Astrocyte (in vitro differentiated cells and primary cell): ENCODE measurements around the gene KCNB1. TPM values are rescaled to one million over a fixed set of nuclear protein-coding genes. Genes with fewer than 3 reads are reported as not detected.

Source experiments
- DNase-seq: peaks from one replicate; pipeline ENCODE4 v3.0.0-alpha.2; 2010; ENCODE audit warnings: low read depth
- FAIRE-seq: peaks from 2 replicates; lab custom pipeline; 2011; peaks lifted over from hg19 to GRCh38; lab: Jason Lieb, UNC
- H2AFZ ChIP-seq: 2 replicates; pipeline ENCODE4 v1.6.0; 2012; ENCODE audit warnings: low read depth, low read length, inconsistent platforms
- H3K27ac ChIP-seq: 2 replicates; pipeline ENCODE4 v1.5.1; 2011; ENCODE audit warnings: low read depth, low read length, inconsistent platforms
- H3K27me3 ChIP-seq: 2 replicates; pipeline ENCODE4 v1.6.0; 2011; ENCODE audit warnings: low read length, inconsistent platforms; ENCODE audit not compliant: insufficient read depth
- H3K36me3 ChIP-seq: 2 replicates; pipeline ENCODE4 v1.5.1; 2011; ENCODE audit warnings: low read length, inconsistent platforms; ENCODE audit not compliant: insufficient read depth
- H3K4me1 ChIP-seq: 2 replicates; pipeline ENCODE4 v1.5.1; 2011; ENCODE audit warnings: low read length, inconsistent platforms; ENCODE audit not compliant: insufficient read depth
- H3K4me2 ChIP-seq: 2 replicates; pipeline ENCODE4 v1.6.0; 2012; ENCODE audit warnings: low read length, inconsistent platforms
- H3K4me3 ChIP-seq: 2 replicates; pipeline ENCODE4 v1.5.1; 2011; ENCODE audit warnings: low read depth, mild to moderate bottlenecking, low read length, inconsistent platforms; ENCODE audit not compliant: insufficient read depth
- H3K79me2 ChIP-seq: 2 replicates; pipeline ENCODE4 v1.6.0; 2012; ENCODE audit warnings: mild to moderate bottlenecking, low read length, inconsistent platforms; ENCODE audit not compliant: insufficient read depth
- H3K9ac ChIP-seq: 2 replicates; pipeline ENCODE4 v1.6.0; 2012; ENCODE audit warnings: mild to moderate bottlenecking, low read length, inconsistent platforms
- H3K9me3 ChIP-seq: 2 replicates; pipeline ENCODE4 v1.5.1; 2012; ENCODE audit warnings: low read depth, mild to moderate bottlenecking, low read length, inconsistent platforms; ENCODE audit not compliant: insufficient read depth
- H4K20me1 ChIP-seq: 2 replicates; pipeline ENCODE4 v1.6.0; 2012; ENCODE audit warnings: low read length, inconsistent platforms; ENCODE audit not compliant: insufficient read depth
- H3K27ac Mint-ChIP-seq: one replicate; pipeline ENCODE4 v1.8.0; 2021; ENCODE audit warnings: mild to moderate bottlenecking, mixed read lengths; ENCODE audit not compliant: unreplicated experiment
- H3K27me3 Mint-ChIP-seq: one replicate; pipeline ENCODE4 v1.8.0; 2021; ENCODE audit warnings: low read depth, mixed read lengths; ENCODE audit not compliant: unreplicated experiment
- H3K36me3 Mint-ChIP-seq: one replicate; pipeline ENCODE4 v1.8.0; 2021; ENCODE audit warnings: low read depth, mixed read lengths; ENCODE audit not compliant: unreplicated experiment
- H3K4me1 Mint-ChIP-seq: one replicate; pipeline ENCODE4 v1.8.0; 2021; ENCODE audit warnings: low read depth, mixed read lengths; ENCODE audit not compliant: unreplicated experiment
- H3K4me3 Mint-ChIP-seq: one replicate; pipeline ENCODE4 v1.8.0; 2021; ENCODE audit warnings: mild to moderate bottlenecking, moderate library complexity, mixed read lengths; ENCODE audit not compliant: unreplicated experiment
- H3K9me3 Mint-ChIP-seq: one replicate; pipeline ENCODE4 v1.8.0; 2021; ENCODE audit warnings: mild to moderate bottlenecking, mixed read lengths; ENCODE audit not compliant: unreplicated experiment
- CTCF ChIP-seq: IDR thresholded peaks from 2 replicates; pipeline ENCODE4 v1.5.1; 2011; ENCODE audit warnings: low read depth, mild to moderate bottlenecking, inconsistent platforms, low read length, moderate library complexity; ENCODE audit not compliant: insufficient read depth
- EZH2 ChIP-seq: IDR thresholded peaks from 2 replicates; pipeline ENCODE4 v1.6.1; 2012; ENCODE audit warnings: mild to moderate bottlenecking, low read length, inconsistent platforms; ENCODE audit not compliant: insufficient read depth
- total RNA-seq: library from RNA; stranded (reverse); gene quantifications from 2 replicates; pipeline ENCODE4 v1.2.1, GENCODE V29; 2021

KCNB1 gene
- total RNA-seq, 1 donor from 2014 or later = 0.48 TPM

DNA sequence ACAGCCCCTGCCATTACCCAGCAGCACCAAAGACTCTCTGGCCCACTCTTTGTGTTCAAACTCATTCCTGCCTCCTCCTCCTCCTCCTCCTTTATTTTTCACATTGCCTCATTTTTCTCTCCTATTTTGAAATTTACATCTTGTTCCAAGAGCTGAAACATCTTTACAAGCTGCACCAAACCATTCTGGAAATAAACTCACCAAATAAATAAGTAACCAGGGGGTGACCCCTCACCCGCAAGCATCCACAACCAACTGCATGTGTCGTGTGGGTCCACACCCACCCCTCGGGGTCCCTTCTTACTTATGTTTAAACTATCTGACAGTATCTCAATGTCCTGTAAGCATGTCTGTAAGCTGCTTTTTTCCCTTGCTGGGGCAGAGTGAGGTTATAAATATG lies 1.4 kb downstream of the KCNB1 start:
- no peak for DNase-seq
- H3K27me3 ChIP-seq = peaks cover 26% of the 10 kb centered on the region
- no peak overlapping the region for H3K4me2 ChIP-seq
- no peak overlapping the region for H3K4me3 Mint-ChIP-seq
- no peaks in the 10 kb centered on the region for H4K20me1 ChIP-seq
- H3K9ac ChIP-seq = no peak overlapping the region
- H3K36me3 ChIP-seq = no peaks in the 10 kb centered on the region
- H3K27ac Mint-ChIP-seq = no peak overlapping the region
- no peak overlapping the region for H2AFZ ChIP-seq
- no peak for TF ChIP-seq CTCF
- TF ChIP-seq EZH2 = no peak
- H3K36me3 Mint-ChIP-seq = no peaks in the 10 kb centered on the region
- no peak overlapping the region for H3K4me3 ChIP-seq
- H3K79me2 ChIP-seq = no peaks in the 10 kb centered on the region
- H3K4me1 Mint-ChIP-seq = peaks cover 5% of the 10 kb centered on the region
- no peak overlapping the region for H3K27ac ChIP-seq
- H3K27me3 Mint-ChIP-seq = peaks cover 47% of the 10 kb centered on the region
- no peak for FAIRE-seq
- peaks cover 3% of the 10 kb centered on the region for H3K4me1 ChIP-seq
- H3K9me3 ChIP-seq = no peaks in the 10 kb centered on the region
- H3K9me3 Mint-ChIP-seq = no peaks in the 10 kb centered on the region

DNA sequence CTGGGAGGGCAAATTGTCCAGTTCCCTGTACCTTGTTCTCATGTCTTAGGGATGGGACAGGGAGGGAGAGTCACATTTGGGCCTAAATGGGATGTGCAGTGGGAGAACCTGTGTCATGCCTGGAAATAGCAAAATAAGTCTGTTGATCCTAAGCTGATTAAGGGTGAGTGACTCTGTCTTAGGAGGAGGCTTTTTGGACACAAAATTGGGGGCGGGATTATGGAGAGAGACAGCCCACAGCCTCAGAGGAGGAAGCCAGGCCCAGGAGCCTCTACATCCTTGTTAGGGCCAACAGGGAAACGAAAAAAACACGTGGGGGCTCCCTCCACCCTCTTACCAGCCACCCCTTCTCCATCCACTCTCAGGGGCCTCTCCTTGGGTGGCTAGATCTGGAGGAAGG lies 2.2 kb downstream of the KCNB1 start:
- Histone ChIP-seq H3K4me3 (no peak overlapping the region), H2AFZ (no peak overlapping the region), H3K79me2 (no peaks in the 10 kb centered on the region), H4K20me1 (no peaks in the 10 kb centered on the region), H3K27me3 (peaks cover 26% of the 10 kb centered on the region), H3K4me2 (no peak overlapping the region), H3K9me3 (no peaks in the 10 kb centered on the region), H3K9ac (no peak overlapping the region), H3K27ac (no peak overlapping the region), H3K36me3 (no peaks in the 10 kb centered on the region), H3K4me1 (peaks cover 3% of the 10 kb centered on the region)
- FAIRE-seq = no peak
- H3K27ac Mint-ChIP-seq = no peak overlapping the region
- H3K9me3 Mint-ChIP-seq = no peaks in the 10 kb centered on the region
- no peaks in the 10 kb centered on the region for H3K36me3 Mint-ChIP-seq
- no peak for DNase-seq
- TF ChIP-seq EZH2 (no peak), CTCF (no peak)
- H3K4me1 Mint-ChIP-seq = peaks cover 6% of the 10 kb centered on the region
- peaks cover 45% of the 10 kb centered on the region for H3K27me3 Mint-ChIP-seq
- no peak overlapping the region for H3K4me3 Mint-ChIP-seq

DNA sequence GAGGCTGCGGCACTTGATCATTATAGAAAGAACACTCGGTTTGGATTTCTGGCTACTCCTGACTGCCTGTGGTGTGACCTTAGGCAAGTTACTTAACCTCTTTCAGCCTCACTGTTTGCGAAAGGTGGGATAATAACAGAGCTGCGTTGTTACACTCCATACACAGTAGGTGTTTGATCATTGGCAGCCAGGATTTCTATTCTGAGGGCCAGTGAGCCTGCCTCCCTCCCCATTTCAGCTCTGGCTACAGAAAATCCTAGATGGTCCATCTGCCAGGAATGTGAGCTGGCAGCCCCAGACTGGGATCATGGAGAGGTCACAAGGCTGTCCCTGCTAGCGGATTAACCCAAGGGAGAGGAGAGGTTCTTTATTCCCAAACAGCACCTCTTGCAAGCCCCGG lies 2.7 kb downstream of the KCNB1 start:
- Mint-ChIP-seq H3K4me1 (peaks cover 6% of the 10 kb centered on the region), H3K9me3 (no peaks in the 10 kb centered on the region), H3K27me3 (peaks cover 44% of the 10 kb centered on the region), H3K4me3 (no peak overlapping the region), H3K27ac (no peak overlapping the region), H3K36me3 (no peaks in the 10 kb centered on the region)
- TF ChIP-seq EZH2 (no peak), CTCF (no peak)
- H3K36me3 ChIP-seq = no peaks in the 10 kb centered on the region
- no peak overlapping the region for H3K27ac ChIP-seq
- no peak overlapping the region for H3K4me3 ChIP-seq
- H4K20me1 ChIP-seq = no peaks in the 10 kb centered on the region
- peaks cover 29% of the 10 kb centered on the region for H3K27me3 ChIP-seq
- FAIRE-seq (no peak), DNase-seq (no peak)
- no peak overlapping the region for H2AFZ ChIP-seq
- H3K79me2 ChIP-seq = no peaks in the 10 kb centered on the region
- no peak overlapping the region for H3K4me2 ChIP-seq
- no peaks in the 10 kb centered on the region for H3K9me3 ChIP-seq
- H3K4me1 ChIP-seq = peaks cover 3% of the 10 kb centered on the region
- H3K9ac ChIP-seq = no peak overlapping the region
